Nephron (organoid): ENCODE data around the gene SLC9A9.
A peak's percentile ranks its signal among the peaks of the same experiment; 100 is the strongest.

Source experiments
- H3K27ac Mint-ChIP-seq, 3 experiments: 2 replicates each; pipeline ENCODE4 v1.8.0; 2020; ENCODE audit warnings: mixed read lengths in 3 of 3, mild to moderate bottlenecking in 2 of 3, moderate library complexity in 1 of 3
- H3K27me3 Mint-ChIP-seq: 2 replicates; pipeline ENCODE4 v1.8.0; 2021; ENCODE audit warnings: low read depth, mild to moderate bottlenecking, moderate library complexity, mixed read lengths
- H3K36me3 Mint-ChIP-seq: 2 replicates; pipeline ENCODE4 v1.8.0; 2020; ENCODE audit warnings: low read depth, mixed read lengths
- H3K4me1 Mint-ChIP-seq: 2 replicates; pipeline ENCODE4 v1.8.0; 2020; ENCODE audit warnings: mixed read lengths
- H3K4me3 Mint-ChIP-seq, 3 experiments: 2 replicates each; pipeline ENCODE4 v1.8.0; 2020; ENCODE audit warnings: mild to moderate bottlenecking in 3 of 3, mixed read lengths in 3 of 3, moderate library complexity in 2 of 3
- H3K9me3 Mint-ChIP-seq: 2 replicates; pipeline ENCODE4 v1.8.0; 2020; ENCODE audit warnings: mixed read lengths
- CTCF ChIP-seq, 3 experiments: fragments of 200-600 bp; sonication (generic); IDR thresholded peaks; one replicate each; pipeline ENCODE4 v1.5.0; 2021; ENCODE audit warnings: antibody characterized with exemption in 3 of 3; ENCODE audit not compliant: unreplicated experiment in 3 of 3

SLC9A9 gene

GRCh38 chr3:143218166-143218835 lies 630.0 kb downstream of the SLC9A9 start:
- H3K4me1 Mint-ChIP-seq = peaks cover 25% of the 10 kb centered on the region
- H3K9me3 Mint-ChIP-seq = no peaks in the 10 kb centered on the region
- H3K4me3 Mint-ChIP-seq = no peak overlapping the region
- no peaks in the 10 kb centered on the region for H3K36me3 Mint-ChIP-seq
- no peaks in the 10 kb centered on the region for H3K27me3 Mint-ChIP-seq
- peak overlapping the region; percentile 5 to 47 (median 13) for H3K27ac Mint-ChIP-seq
- no peak for TF ChIP-seq CTCF (IDR thresholded peaks at IDR 0.05; ENCODE audit: unreplicated experiment in 3 of 3)

- no peaks in the 10 kb centered on the region for H3K9me3 Mint-ChIP-seq
- no peak for TF ChIP-seq CTCF (IDR thresholded peaks at IDR 0.05; ENCODE audit: unreplicated experiment in 3 of 3)
- H3K4me1 Mint-ChIP-seq = peaks cover 25% of the 10 kb centered on the region
- H3K36me3 Mint-ChIP-seq = no peaks in the 10 kb centered on the region
- peak overlapping the region; percentile 82 to 93 (median 86) for H3K27ac Mint-ChIP-seq
- H3K4me3 Mint-ChIP-seq = no peak overlapping the region
- H3K27me3 Mint-ChIP-seq = no peaks in the 10 kb centered on the region
These were observed 631.0 kb downstream of the SLC9A9 start for GRCh38 chr3:143217283-143217682.

GRCh38 chr3:143216709-143217182 lies 631.5 kb downstream of the SLC9A9 start:
- H3K4me3 Mint-ChIP-seq = peak overlapping the region in 1 of 3 experiments; percentile 11
- no peaks in the 10 kb centered on the region for H3K27me3 Mint-ChIP-seq
- H3K9me3 Mint-ChIP-seq = no peaks in the 10 kb centered on the region
- H3K36me3 Mint-ChIP-seq = no peaks in the 10 kb centered on the region
- no peak for TF ChIP-seq CTCF (IDR thresholded peaks at IDR 0.05; ENCODE audit: unreplicated experiment in 3 of 3)
- H3K27ac Mint-ChIP-seq = peak overlapping the region; percentile 82 to 93 (median 86)
- H3K4me1 Mint-ChIP-seq = peaks cover 25% of the 10 kb centered on the region
